Stimulated activated CD4-positive, alpha-beta T cell treated with anti-CD3 and anti-CD28 coated beads, TNF-alpha, amount 100 ng/mL, for 24 hours (primary cell): Measurements from ENCODE around the gene OPCML.

ENCODE experiments used
- DNase-seq, 3 experiments: peaks; one replicate each; pipeline ENCODE4 v3.0.0-alpha.2; 2020; ENCODE audit warnings: low read depth in 3 of 3

OPCML gene

GRCh38 chr11:133072858-133073582 lies 459.3 kb downstream of the OPCML start:
- DNase-seq: no peak

- DNase-seq: no peak
These were observed 459.9 kb downstream of the OPCML start for GRCh38 chr11:133072378-133072777.

GRCh38 chr11:133070791-133071190 lies 461.5 kb downstream of the OPCML start:
- no peak for DNase-seq

- no peak for DNase-seq
These were observed 462.1 kb downstream of the OPCML start for GRCh38 chr11:133070021-133070713.

GRCh38 chr11:133065847-133066485 lies 466.3 kb downstream of the OPCML start:
- no peak for DNase-seq

- DNase-seq: no peak
These were observed 467.3 kb downstream of the OPCML start for GRCh38 chr11:133064961-133065360.

GRCh38 chr11:133064152-133064877 lies 468.0 kb downstream of the OPCML start:
- peak in 1 of 3 experiments; percentile 19 for DNase-seq

GRCh38 chr11:133058501-133058900 lies 473.8 kb downstream of the OPCML start:
- no peak for DNase-seq

- DNase-seq: no peak
These were observed 479.1 kb downstream of the OPCML start for GRCh38 chr11:133053124-133053776.

GRCh38 chr11:133052537-133052936 lies 479.8 kb downstream of the OPCML start:
- no peak for DNase-seq

GRCh38 chr11:133049244-133050019 lies 482.9 kb downstream of the OPCML start:
- DNase-seq: no peak

- no peak for DNase-seq
These were observed 484.0 kb downstream of the OPCML start for GRCh38 chr11:133048270-133048669.

GRCh38 chr11:133047771-133048115 lies 484.6 kb downstream of the OPCML start:
- DNase-seq: no peak

- no peak for DNase-seq
These were observed 485.1 kb downstream of the OPCML start for GRCh38 chr11:133047036-133047770.

- DNase-seq: no peak
These were observed 486.0 kb downstream of the OPCML start for GRCh38 chr11:133046252-133046651.

- DNase-seq: no peak
These were observed 490.1 kb downstream of the OPCML start for GRCh38 chr11:133041928-133042882.

GRCh38 chr11:133041181-133041580 lies 491.1 kb downstream of the OPCML start:
- DNase-seq: no peak

- DNase-seq: no peak
These were observed 491.9 kb downstream of the OPCML start for GRCh38 chr11:133040289-133040900.

- DNase-seq: no peak
These were observed 493.5 kb downstream of the OPCML start for GRCh38 chr11:133038850-133039249.
